Cardiac septum (tissue), 1 donor: Measurements from ENCODE around the gene MDH1. TPM values are rescaled to one million over a fixed set of nuclear protein-coding genes. Genes with fewer than 3 reads are reported as not detected.
"Not testable (repeated sequence)": the region's sequence is repeated elsewhere in the genome, so short reads cannot be mapped to it uniquely, and the experiment has no call there.

Experiments used
- DNase-seq: peaks from one replicate; pipeline ENCODE4 v3.0.0-alpha.2; 2020; ENCODE audit warnings: low spot score
- intact Hi-C: fragments of 100-400 bp; cut with DNase I; formaldehyde crosslinking; loops from one replicate; pipeline ENCODE4 v1.14.0; 2022
- total RNA-seq: library from RNA; stranded (reverse); fragmentation: NEBNext Ultra II Directional; extraction: Animal tissue kit (Norgen Biotek cat#: 25700); gene quantifications from one replicate; pipeline ENCODE4 v1.2.1, GENCODE V29; 2021
- donor health status: DM: no; HTN: no; CAD: no.

MDH1 gene
- total RNA-seq, 1 donor from 2014 or later: 1,107 TPM

DNA sequence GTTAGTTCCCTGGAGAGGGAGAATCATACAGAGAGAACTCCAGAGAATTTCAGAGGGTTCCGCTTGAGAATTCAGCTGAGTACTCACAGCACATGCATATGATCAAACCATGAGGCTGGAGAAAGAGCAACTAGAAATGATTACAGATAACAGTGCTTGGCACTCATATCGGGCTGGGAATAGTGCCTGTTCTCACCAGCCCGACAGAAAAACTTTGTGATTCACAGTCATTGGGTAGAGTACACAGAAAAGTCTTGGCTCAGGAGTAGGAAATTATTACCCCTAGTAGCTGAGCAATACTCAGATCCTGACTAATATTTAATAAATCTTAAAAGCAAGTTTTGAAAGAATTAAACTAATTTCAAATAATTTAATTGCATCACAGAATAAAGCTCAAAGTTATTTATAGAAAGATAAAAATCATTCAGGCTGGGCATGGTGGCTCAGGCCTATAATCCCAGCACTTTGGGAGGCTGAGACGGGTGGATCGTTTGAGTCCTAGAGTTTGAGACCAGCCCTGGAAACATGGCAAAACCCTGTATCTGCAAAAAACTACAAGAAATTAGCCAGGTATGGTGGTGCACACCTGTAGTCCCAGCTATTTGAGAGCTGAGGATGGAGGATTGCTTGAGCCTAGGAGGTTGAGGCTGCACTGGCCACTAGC, 7.3 kb upstream of the MDH1 start:
- no peak for DNase-seq
- intact Hi-C loops: no loop called here

GRCh38 chr2:63582873-63583272, 5.9 kb upstream of the MDH1 start:
- intact Hi-C loops: no loop called here
- DNase-seq: no peak

DNA sequence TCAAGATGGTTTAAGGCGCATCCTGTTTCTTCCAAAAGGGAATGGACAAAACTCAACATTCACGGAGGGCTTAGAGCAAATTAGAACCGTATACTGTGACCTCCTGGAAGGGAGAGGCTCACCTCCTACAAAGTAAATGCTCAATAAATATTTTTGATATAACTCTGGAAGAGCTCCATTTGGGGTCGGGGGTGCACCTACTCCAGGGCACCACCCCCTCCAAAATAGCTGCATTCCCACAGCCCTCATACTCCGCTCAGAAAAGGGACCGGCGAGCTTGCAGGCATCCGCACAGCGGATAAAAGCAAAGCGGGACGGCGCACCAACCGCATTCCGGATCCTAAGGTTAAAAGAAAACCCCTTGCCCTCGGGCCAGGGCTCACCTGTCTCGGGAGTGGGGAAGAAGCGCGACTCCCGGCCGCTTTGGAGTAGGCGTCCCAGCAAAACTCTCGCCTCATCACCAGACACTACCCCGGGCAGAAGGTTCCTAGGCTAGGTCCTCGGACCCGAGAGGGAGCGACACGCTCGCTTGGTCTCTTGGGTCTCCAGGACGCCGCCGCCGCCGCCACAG, 864 bp upstream of the MDH1 start:
- peak; percentile 88 for DNase-seq
- intact Hi-C loops: loop anchor here (5.0 kb wide), 1 partner anchor 254 kb away; the partner anchor contains the start of gene UGP2

GRCh38 chr2:63589148-63589958, 590 bp downstream of the MDH1 start:
- intact Hi-C loops: loop anchor here (5.0 kb wide), 1 partner anchor 253 kb away; the partner anchor contains the start of gene UGP2
- no peak for DNase-seq

DNA sequence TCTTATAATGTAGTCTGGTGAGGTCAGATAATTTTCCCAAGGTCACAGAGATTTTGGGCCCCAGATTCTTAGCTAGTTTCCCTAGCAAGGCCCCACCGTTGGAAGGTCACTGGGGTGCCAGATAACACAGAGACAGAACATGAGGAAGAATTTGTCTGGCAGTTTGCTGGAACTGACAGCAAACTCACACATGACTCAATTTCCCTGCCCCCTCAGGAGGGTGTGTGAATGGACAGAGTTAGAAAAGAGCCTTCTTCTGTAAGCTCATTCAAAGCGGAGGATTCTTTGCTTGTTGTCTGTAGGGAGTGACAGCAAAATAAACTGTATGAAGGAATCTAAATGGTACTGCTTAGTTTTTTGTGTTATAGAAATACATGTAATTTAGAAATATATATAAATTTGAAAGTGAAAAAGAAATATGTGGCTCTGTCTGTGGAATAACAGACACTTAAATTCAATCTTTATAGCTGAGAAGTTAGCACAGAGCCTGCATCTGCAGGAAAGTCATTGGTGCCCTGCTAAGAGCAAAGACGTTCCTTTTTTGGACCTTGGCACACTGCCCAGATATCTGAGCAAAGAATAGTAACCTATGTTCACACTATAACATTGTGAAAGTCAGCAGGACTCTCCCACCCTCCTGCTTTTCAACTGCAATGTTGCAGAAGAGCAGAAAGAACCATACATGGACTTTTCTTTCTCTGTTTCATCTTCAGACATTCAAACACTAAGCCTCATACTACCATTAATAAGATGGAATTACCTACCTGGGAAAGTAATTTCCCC, 2.1 kb downstream of the MDH1 start:
- intact Hi-C loops: no loop called here
- DNase-seq: no peak

GRCh38 chr2:63591566-63592175, 2.9 kb downstream of the MDH1 start:
- DNase-seq: no peak
- intact Hi-C loops: no loop called here

DNA sequence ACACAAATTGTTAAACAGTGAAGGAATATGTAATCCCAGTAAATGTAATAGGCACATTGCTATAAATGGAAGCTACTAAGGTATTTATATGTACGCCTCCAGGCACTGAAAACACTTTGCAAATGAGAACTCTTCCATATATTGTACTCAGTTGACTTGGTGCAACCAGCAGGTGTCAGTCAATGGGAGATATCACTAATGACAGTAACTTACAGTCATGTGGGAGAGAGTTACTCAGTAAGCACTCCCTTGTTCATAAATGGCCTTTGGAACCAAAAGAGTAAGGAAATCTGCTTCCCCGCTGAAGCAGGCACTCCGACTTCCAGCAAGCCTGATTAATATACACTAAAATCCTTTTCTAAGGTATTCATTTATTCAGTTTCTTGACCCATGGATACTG, 5.9 kb downstream of the MDH1 start:
- intact Hi-C loops: no loop called here

DNA sequence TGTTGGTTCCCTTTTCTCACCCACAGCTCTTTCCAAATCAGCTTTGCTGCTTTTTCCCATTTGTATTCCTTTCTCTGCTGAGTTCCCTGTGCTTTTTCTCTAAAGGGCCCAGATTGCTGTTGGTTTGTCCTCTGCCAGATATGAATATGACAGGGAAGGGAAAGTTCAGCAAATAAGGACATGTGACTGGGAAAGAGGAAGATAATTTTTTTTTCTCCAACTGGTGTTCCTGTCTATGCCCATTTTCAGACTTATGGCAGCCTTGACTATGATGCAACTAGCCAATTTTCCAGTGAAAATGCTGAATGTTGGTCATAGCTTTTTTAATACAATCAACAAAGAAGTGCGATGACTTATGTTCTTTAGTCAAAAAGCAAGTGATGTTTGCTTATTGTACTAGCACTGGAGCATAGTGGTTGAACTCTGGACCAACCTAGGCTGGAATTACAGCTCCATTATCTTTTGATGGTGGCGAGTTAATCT, 7.7 kb downstream of the MDH1 start:
- intact Hi-C loops: no loop called here
- no peak for DNase-seq

More for the DNA sequence above, 5.9 kb downstream of the MDH1 start:
- DNase-seq: no peak

DNA sequence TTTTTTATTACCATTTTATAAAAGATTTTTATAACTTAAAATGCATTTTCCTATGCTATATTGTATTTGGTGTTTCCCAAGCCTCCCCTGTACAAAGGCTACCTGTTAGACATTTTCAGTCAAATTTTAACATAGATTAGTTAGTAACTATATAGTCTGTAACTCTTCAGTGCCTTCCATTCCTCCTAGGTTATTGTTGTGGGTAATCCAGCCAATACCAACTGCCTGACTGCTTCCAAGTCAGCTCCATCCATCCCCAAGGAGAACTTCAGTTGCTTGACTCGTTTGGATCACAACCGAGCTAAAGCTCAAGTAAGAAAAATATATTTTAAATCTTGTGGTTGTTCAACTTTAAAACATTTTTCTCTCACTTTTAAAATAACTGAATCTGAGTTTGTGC, 10.2 kb downstream of the MDH1 start:
- DNase-seq: no peak
- intact Hi-C loops: no loop called here

DNA sequence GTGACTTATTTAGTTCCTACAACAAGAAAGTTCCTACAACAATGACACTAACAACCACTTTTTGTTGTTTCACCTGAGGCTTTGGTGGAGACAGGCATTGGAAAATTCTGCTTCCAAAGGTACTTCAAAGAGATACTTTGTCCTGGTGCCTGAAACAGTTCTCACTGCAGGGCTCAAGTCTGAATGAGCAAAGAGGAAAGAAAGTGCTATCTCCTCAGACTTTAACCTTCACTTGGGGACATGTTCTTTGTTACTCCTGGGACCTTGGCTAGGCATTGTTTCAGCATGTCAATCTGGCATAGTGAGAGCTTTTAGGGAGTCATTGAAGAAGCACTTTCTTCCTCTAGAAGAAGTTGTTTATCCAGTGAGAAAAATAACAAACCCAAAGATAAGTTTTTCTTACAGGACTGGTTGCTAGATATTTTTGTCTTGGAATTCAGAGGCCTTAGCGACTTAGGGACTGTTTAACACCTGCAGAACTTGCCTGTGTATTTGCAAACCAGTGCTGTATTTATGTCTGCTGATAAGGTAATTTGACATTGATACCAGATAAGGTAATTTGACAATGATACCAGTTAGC, 12.2 kb downstream of the MDH1 start:
- DNase-seq: no peak
- intact Hi-C loops: no loop called here

- no peak for DNase-seq
- intact Hi-C loops: no loop called here
These were observed 15.9 kb downstream of the MDH1 start for GRCh38 chr2:63604666-63605065.

DNA sequence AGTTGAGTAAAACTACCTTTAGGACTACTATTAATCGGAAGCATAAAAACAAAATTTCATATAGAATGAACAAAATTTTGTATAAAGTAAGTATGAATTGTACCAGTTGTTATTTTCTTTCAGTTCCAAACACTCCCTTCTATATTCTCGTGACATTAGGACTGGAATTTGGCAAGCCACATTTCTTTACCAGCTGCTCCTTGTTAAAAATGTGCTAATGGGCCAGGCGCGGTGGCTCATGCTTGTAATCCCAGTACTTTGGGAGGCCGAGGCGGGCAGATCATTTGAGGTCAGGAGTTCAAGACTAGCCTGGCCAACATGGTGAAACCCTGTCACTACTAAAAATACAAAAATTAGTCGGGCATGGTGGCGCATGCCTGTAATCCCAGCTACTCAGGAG, 20.1 kb downstream of the MDH1 start:
- DNase-seq, intact Hi-C loops: not testable (repeated sequence)

DNA sequence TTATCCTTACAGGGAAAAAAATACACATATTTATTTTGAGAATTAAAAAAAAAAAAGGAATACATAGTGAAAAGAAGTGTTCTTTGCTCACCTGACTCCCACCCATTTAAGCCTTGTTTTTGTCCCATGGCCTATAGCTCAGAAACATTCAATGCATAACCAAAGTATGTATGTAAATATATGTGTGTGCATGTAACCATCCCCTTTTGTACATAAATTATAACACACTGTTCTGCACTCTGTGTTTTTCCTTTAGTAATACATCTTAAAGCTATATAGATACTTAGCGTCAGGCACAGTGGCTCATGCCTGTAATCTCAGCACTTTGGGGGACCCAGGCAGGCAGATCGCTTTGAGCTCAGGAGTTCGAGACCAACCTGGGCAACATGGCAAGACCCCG, 21.8 kb downstream of the MDH1 start:
- DNase-seq: no peak
- intact Hi-C loops: no loop called here

GRCh38 chr2:63613391-63613901, 24.7 kb downstream of the MDH1 start:
- DNase-seq: no peak
- intact Hi-C loops: no loop called here

DNA sequence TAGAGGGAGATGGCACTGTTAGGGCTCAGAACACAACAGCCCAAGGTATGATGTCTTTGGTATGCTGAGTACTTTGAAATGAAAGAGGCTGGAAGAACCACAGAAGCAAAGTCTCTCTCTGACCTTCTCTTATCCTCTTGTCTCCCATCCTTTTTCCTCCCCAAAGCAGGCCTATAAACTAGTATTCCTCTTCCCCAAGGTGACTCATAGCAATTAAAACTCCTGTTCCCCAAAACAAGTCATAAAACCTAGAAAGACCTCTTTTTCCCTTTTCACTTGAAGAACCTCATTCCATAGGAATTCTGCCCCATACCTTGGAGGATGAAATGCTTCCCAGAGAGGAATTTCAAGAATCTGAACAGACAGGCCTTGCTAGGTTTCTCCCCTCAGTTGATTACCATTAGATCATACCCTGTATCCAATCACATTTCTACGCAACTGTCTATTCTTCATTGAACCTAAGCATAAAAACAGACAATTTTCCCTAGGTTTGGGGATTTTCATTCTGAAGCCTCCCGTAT, 25.7 kb downstream of the MDH1 start:
- intact Hi-C loops: no loop called here
- DNase-seq: no peak

GRCh38 chr2:63614983-63615945, 26.5 kb downstream of the MDH1 start:
- no peak for DNase-seq
- intact Hi-C loops: no loop called here

- DNase-seq: no peak
- intact Hi-C loops: no loop called here
These were observed 28.6 kb downstream of the MDH1 start for GRCh38 chr2:63617366-63617765.

DNA sequence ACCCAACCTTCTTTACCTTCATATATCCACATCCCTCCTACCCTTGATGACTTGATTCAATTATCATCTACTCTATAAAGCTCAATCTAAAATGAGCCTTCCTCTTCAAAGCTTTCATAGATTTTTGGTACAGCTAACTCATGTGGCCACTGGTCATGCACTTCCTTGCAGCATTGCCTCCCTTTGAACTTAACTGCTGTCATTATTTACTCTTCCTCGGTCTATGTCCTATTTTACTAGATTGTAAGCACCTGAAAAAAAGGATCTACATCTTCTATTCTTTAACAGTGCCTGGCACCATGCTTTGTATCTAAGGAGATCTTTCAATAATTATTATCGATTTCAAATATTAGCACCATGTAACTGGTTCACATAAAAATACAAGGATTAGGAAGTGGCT, 30.6 kb downstream of the MDH1 start:
- intact Hi-C loops: no loop called here
- DNase-seq: no peak
